ENCODE data around the gene BTBD9. TPM values are rescaled to one million over a fixed set of nuclear protein-coding genes. Genes with fewer than 3 reads are reported as not detected.

BTBD9 gene
- total RNA-seq, 6 experiments from 2014 or later, result 11.0 to 12.7 (median 12.5) TPM

DNA sequence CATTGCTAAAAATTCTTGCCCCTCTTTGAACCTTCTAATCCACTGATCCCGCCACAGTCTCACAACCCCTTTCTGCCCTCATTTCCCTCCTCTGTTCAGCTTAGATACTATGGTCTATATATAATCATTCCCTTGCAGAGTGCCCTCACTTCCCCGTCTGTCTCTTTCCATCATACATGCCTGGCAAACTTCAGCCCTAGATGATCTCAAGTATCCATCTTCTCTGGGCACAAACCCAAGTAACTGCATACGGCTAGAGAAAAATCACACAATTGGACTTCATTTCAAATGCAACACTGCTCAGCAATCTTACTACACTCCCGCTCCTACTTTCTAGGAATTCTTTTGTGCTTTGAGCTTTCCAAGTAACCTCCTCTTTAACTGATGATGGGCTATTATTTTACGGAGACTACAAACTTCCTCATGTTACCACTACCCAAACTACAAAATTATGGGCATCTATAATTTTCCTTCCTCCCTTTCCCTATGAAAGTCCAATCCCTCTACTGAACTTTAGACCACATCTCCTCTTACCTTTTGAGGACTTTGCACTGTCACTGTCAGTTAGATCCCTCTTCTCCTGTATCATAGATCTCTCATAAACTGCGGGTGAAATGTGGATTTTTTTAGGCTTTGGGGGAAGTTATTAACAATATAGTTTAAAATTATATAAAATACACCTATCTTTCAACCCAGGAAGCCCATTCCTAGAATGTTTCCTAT lies 135.6 kb downstream of the BTBD9 start:
- DNase-seq, result no peak
- no peak overlapping the region for H3K27ac Mint-ChIP-seq
- TF ChIP-seq, protein P1, sequence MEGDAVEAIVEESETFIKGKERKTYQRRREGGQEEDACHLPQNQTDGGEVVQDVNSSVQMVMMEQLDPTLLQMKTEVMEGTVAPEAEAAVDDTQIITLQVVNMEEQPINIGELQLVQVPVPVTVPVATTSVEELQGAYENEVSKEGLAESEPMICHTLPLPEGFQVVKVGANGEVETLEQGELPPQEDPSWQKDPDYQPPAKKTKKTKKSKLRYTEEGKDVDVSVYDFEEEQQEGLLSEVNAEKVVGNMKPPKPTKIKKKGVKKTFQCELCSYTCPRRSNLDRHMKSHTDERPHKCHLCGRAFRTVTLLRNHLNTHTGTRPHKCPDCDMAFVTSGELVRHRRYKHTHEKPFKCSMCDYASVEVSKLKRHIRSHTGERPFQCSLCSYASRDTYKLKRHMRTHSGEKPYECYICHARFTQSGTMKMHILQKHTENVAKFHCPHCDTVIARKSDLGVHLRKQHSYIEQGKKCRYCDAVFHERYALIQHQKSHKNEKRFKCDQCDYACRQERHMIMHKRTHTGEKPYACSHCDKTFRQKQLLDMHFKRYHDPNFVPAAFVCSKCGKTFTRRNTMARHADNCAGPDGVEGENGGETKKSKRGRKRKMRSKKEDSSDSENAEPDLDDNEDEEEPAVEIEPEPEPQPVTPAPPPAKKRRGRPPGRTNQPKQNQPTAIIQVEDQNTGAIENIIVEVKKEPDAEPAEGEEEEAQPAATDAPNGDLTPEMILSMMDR (IDR thresholded peaks at IDR 0.05), result no peak
- no peaks in the 10 kb centered on the region for H3K9me3 Mint-ChIP-seq
- H3K36me3 Mint-ChIP-seq (ENCODE audit: low read depth), result no peaks in the 10 kb centered on the region
- no peaks in the 10 kb centered on the region for H3K4me1 Mint-ChIP-seq (ENCODE audit: low read depth)
- no peak overlapping the region for H3K4me3 Mint-ChIP-seq
- no peaks in the 10 kb centered on the region for H3K27me3 Mint-ChIP-seq (ENCODE audit: insufficient read depth)

DNA sequence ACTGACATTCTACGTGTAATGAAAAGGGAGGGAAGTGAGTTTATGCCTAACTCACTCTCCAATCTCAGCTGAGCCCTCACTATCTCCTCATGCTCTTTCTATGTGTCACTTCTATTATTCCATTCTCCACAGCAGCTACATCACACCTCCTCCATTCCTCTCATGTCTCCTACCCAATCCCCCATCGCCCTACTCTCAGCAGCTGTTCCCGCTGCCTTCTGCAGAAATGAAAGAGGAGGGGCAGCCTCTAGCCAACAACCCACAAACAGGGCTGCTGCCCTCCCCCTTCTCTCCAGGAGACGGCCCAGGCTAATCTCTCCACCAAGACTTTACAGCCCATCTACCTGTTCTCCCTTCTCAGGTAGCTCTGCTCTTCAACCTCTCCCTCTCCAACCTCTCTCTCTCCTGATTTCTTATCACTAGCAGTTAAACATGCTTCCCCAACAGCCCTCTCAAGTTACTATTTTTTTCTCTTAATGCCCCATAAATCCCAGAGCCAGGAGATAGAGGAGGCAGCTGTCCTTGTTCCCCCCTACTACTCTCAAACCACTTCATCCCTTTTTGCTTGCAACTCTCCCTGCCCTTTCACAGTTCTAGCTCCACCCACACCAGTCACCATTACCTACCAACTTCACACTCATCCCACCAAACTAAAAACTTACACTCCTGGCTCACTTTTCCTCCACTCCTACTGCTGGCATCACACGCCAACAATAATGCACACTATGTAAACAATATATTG lies 136.5 kb downstream of the BTBD9 start:
- H3K27ac Mint-ChIP-seq, result no peak overlapping the region
- no peaks in the 10 kb centered on the region for H3K9me3 Mint-ChIP-seq
- peaks cover 5% of the 10 kb centered on the region; the same call in 1 of the 2 replicates for H3K4me1 Mint-ChIP-seq (ENCODE audit: low read depth)
- no peak for DNase-seq
- no peaks in the 10 kb centered on the region for H3K36me3 Mint-ChIP-seq (ENCODE audit: low read depth)
- TF ChIP-seq, protein P1 (IDR thresholded peaks at IDR 0.05), result no peak
- no peaks in the 10 kb centered on the region for H3K27me3 Mint-ChIP-seq (ENCODE audit: insufficient read depth)
- H3K4me3 Mint-ChIP-seq, result no peak overlapping the region

DNA sequence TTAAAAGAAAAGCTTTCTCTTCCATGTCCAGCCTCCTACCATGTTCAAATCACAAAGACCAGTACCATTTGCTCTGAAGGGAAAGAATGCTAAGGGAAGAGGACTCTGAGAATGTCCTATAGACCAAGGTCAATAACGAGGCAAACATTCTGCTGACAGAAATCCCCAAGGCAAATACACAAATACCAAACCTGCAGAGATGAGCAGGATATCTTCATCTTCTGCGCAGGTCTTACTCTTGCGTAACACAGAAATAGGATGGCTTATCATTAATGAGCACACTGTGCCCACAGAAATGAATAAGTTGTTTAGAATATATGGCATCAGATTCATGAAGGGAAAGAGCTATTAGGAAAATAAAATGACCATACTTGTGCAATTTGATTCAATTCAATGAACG lies 137.3 kb downstream of the BTBD9 start:
- TF ChIP-seq, protein P1 (IDR thresholded peaks at IDR 0.05), result no peak
- H3K27me3 Mint-ChIP-seq (ENCODE audit: insufficient read depth), result no peaks in the 10 kb centered on the region
- no peak overlapping the region for H3K4me3 Mint-ChIP-seq
- no peak for DNase-seq
- no peak overlapping the region for H3K27ac Mint-ChIP-seq
- H3K4me1 Mint-ChIP-seq (ENCODE audit: low read depth), result peaks cover 7% of the 10 kb centered on the region; the same call in 1 of the 2 replicates
- no peaks in the 10 kb centered on the region for H3K36me3 Mint-ChIP-seq (ENCODE audit: low read depth)
- no peaks in the 10 kb centered on the region for H3K9me3 Mint-ChIP-seq

DNA sequence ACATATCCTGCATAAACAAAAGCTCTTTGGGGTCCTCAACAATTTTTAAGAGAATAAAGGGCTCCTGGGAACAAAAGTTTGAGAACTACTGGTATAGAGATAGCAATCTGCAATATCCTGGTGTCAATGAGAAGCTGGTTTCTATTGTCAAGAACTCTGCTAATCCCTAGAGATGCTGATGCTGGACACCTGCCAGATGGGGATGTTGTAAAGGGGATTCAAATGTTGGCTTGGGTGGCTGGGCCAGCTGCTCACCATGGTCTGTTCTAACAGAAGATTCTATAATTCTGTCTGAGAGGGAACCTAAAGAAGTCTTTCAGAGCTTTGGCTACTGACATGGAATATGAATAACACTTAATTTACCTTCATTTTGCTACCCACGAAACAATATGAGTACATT lies 137.8 kb downstream of the BTBD9 start:
- Mint-ChIP-seq H3K4me1 (ENCODE audit: low read depth) (peaks cover 7% of the 10 kb centered on the region; the same call in 1 of the 2 replicates), H3K9me3 (no peaks in the 10 kb centered on the region), H3K4me3 (no peak overlapping the region), H3K36me3 (ENCODE audit: low read depth) (no peaks in the 10 kb centered on the region), H3K27me3 (ENCODE audit: insufficient read depth) (no peaks in the 10 kb centered on the region), H3K27ac (no peak overlapping the region)
- no peak for DNase-seq
- TF ChIP-seq, protein P1 (IDR thresholded peaks at IDR 0.05), result no peak

DNA sequence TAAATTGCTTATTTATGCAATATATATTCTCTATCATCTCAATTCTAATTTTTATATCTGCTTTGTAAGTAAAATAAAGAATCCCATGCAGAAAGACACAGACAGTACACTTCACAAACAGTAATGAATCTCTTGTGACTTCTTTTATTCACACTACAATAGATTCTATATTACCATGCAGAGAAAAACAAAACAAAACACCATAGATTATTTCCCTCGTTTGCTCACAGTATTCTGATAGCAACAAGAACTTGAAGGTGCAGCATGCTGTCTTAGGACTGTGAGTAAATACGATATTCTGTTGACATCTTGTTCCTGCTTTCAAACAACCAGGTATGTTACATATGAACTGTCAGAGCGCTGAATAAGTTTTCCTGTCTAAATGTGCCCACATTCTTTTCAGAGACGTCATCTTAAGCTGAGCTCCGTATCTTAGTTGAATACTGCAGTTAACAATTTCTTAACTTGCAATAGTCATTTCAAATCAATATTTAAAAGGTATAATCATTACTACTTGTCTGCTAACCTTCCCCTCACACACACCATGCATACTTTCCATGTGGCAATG lies 140.1 kb downstream of the BTBD9 start:
- Mint-ChIP-seq H3K27me3 (ENCODE audit: insufficient read depth) (no peaks in the 10 kb centered on the region), H3K4me1 (ENCODE audit: low read depth) (peaks cover 7% of the 10 kb centered on the region; the same call in 1 of the 2 replicates), H3K9me3 (no peaks in the 10 kb centered on the region), H3K4me3 (no peak overlapping the region), H3K36me3 (ENCODE audit: low read depth) (no peaks in the 10 kb centered on the region), H3K27ac (no peak overlapping the region)
- no peak for DNase-seq
- TF ChIP-seq, protein P1 (IDR thresholded peaks at IDR 0.05), result no peak
